GM18909 (cell line): ENCODE data around the gene CTSK.

Source experiments
- ATAC-seq: cut with Tn5 transposase; IDR thresholded peaks from one replicate; pipeline ENCODE4 v1.9.1; 2021; ENCODE audit warnings: mild to moderate bottlenecking; ENCODE audit not compliant: unreplicated experiment, poor library complexity

Gene CTSK

DNA sequence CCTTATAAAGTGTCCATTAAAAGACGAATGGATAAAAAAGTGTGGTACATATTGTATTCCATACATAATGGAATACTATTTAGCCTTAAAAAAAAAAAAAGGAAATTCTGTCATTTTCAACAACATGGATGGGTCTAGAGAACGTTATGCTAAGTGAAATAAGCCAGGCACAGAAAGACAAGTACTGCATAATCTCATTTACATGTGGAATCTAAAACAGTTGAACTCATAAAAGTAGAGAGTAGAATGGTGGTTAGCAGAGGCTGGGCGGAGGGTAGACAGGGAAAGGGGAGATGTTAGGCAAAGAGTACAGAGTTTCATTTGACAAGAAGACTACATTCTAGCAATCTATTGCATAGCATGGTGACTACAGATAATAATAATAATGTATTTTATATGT is 45.0 kb downstream of the CTSK start:
- no peak for ATAC-seq

DNA sequence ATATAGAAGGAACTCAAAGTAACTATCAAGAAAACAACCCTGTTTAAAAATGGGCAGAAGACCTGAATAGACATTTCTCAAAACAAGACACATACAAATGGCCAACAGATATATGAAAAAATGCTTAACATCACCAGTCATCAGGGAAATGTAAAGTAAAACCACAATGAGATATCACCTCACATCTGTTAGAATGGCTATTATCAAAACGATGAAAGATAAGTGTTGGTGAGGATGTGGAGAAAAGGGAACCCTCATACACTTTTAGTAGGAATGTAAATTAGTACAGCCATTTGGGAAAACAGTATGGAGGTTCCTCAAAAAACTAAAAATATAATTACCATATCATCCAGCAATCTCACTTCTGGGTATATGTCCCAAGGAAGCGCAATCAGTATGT is 45.5 kb downstream of the CTSK start:
- ATAC-seq, result no peak

DNA sequence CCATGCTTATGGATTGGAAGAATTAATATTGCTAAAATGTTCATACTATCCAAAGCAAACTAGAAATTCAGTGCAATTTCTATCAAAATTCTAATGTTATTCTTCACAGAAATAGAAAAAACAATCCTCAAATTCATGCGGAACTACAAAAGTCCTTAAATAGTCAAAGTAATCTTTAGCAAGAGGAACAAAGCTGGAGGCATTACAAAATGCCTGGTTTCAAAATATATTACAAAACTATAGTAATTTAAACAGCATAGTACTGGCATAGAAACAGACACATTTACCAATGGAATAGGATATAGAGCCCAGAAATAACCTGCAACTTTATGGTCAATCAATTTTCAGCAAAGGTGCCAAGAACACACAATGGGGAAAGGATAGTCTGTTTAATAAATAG is 46.3 kb downstream of the CTSK start:
- no peak for ATAC-seq

GRCh38 chr1:150760013-150760412 is 48.0 kb downstream of the CTSK start:
- no peak for ATAC-seq

DNA sequence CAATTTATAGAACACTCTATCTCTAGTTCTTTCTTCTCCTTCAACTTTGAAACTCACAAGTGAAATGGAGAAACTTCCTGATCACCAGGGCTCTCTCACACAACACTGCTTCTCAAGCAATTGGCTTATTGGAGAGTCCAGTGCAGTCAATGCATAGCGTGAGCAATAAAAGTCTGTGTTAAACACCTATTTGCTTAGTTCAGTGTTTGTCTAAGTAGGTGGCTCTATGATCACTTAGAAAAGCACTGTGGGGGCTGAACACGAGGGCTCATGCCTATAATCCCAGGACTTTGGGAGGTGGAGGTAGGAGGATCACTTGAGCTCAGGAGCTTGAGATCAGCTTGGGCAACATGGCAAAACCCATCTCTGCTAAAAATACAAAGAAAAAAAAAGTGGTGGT is 54.6 kb downstream of the CTSK start:
- ATAC-seq, result no peak

DNA sequence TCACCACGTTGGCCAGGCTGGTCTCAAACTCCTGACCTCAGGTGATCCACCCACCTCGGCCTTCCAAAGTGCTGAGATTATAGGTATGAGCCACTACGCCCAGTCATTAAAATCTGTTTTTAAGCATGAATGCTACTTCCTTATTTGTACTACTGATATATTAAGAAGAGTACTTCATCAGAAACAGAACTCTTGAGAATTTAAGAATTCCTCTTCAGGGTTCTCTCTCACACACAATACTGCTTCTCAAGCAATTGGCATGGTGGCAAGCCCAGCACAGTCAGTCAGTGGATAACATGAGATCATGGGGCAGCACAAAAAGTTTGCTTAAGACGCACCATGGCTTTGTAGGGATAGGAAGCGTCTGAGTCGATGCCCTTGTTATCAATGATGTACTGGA is 56.6 kb downstream of the CTSK start:
- no peak for ATAC-seq

DNA sequence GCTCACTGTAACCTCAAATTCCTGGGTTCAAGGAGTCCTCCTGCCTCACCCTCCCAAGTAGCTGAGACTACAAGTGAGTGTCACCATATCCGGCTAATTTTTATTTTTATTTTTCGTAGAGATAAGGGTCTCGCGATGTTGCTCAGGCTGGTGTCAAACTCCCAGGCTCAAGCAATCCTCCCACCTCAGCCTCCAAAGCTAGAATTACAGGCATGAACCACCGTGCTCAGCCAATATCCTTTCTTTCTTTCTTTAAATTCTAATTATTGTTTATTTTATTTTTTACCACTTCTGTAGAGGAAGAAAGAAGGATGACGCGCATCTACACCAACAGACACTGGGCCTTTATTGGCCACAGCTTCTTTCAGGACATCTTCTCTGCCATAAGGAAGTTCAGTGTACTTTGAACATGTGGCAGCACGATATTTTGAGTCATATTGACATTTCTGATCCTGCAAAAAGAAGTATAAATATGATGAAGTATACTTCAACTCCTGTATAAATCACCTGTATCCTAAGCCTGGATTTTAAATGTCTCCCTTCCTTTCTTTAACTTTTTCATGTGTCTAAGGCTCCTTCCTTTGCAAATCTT is 58.2 kb downstream of the CTSK start:
- no peak for ATAC-seq

DNA sequence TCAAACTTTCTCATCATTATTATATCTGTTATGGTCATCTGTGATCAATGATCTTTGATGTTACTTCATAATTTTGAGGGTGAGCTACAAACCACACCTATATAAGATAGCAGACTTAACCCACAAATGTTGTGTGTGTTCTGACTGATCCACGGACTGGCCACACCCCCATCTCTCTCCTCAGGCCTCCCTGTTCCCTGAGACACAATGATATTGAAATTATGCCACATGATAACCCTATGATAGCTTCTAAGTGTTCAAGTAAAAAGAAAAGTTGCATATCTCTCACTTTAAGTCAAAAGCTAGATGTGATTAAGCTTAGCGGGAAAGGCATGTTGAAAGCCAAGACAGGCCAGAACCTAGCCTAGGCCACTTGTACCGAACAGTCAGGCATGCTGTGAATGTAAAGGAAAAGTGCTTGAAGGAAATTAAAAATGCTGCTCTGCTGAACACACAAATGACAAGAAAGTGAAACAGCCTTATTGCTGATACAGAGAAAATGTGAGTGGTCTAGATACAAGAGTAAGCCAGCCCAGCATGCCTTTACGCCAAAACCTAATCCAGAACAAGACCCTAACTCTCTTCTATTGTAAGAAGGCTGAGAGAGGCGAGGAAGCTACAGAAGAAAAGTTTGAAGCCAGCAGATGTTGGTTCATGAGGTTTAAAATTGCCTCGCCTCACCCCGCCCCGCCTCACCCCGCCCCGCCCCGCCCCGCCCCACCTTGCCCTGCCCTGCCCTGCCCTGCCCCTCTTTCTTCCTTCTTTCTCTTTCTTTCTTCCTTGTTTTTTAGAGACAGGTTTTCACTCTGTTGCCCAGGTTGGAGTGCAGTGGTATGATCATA is 59.0 kb downstream of the CTSK start:
- no peak for ATAC-seq
